ENCODE measurements around the gene RPP38.

RPP38 gene

GRCh38 chr10:15152556-15152955 is 55.4 kb downstream of the RPP38 start:
- TF ChIP-seq GATA2 (IDR thresholded peaks at IDR 0.05; ENCODE audit: low read depth, low read length) (no peak), GATA3 (IDR thresholded peaks at IDR 0.05; ENCODE audit: low read depth, low read length) (no peak)
